Psoas muscle (tissue), 8 donors: ENCODE measurements around the gene ABCG1. TPM values are rescaled to one million over a fixed set of nuclear protein-coding genes. Genes with fewer than 3 reads are reported as not detected.

ENCODE experiments used
- ATAC-seq, 4 donors: fragments of 200-7000 bp; cut with Tn5 transposase; one replicate each; pipeline ENCODE4 v1.9.1; 2020; ENCODE audit warnings: moderate library complexity in 3 of 4, mild to moderate bottlenecking in 2 of 4
- DNase-seq, 2 donors: peaks; one replicate each; pipeline ENCODE4 v3.0.0-alpha.2; 2020
- H3K27ac ChIP-seq: fragments of 200-600 bp; one replicate; pipeline ENCODE4 v1.8.0; 2022
- H3K27me3 ChIP-seq, 3 donors: fragments of 200-600 bp in 1 of 3; one replicate each; pipeline versions ENCODE4 v1.6.1 to v1.8.0; 2013 to 2022; ENCODE audit warnings: low read length in 2 of 3, mild to moderate bottlenecking in 2 of 3, moderate library complexity in 1 of 3; ENCODE audit not compliant: insufficient read depth in 3 of 3
- H3K36me3 ChIP-seq, 2 donors: fragments of 200-600 bp in 1 of 2; one replicate each; pipeline versions ENCODE4 v1.6.1 to v1.8.0; 2013 to 2022; ENCODE audit warnings: low read depth in 1 of 2, mild to moderate bottlenecking in 1 of 2, moderate library complexity in 1 of 2; ENCODE audit not compliant: insufficient read depth in 1 of 2
- H3K4me1 ChIP-seq: fragments of 200-600 bp; one replicate; pipeline ENCODE4 v1.8.0; 2022
- H3K4me3 ChIP-seq: fragments of 200-600 bp; one replicate; pipeline ENCODE4 v1.8.0; 2022; ENCODE audit warnings: mild to moderate bottlenecking
- H3K9me3 ChIP-seq: fragments of 200-600 bp; one replicate; pipeline ENCODE4 v1.8.0; 2022
- WGBS, 3 donors: extraction: QIAGEN DNeasy Blood & Tissue Kit; methylation state at CpG; one replicate each; pipeline versions ENCODE4 v1.1.6 to v1.1.7; 2013; 5-methylcytosine and 5-hydroxymethylcytosine counted together
- intact Hi-C, 2 donors: fragments of 100-400 bp; cut with DNase I; formaldehyde crosslinking; loops; one replicate each; pipeline versions ENCODE4 v1.11.0 to v1.14.2; 2022
- polyA plus RNA-seq, 3 donors: library from polyadenylated mRNA; stranded (reverse); fragments of 200-250 nt; gene quantifications; one replicate each; pipeline ENCODE4 v1.2.3, GENCODE V29; 2013
- total RNA-seq, 4 donors: library from RNA; stranded (reverse); fragmentation: NEBNext Ultra II Directional in 2 of 4; extraction: Animal tissue kit (Norgen Biotek cat#: 25700) in 2 of 4; gene quantifications; one replicate each; pipeline versions ENCODE4 v1.2.1 to v1.2.4, GENCODE V29; 2021 to 2023
- TF ChIP-seq, protein P1 (sequence below): fragments of 200-600 bp; IDR thresholded peaks from one replicate; pipeline ENCODE4 v1.8.0; 2022; ENCODE audit warnings: antibody characterized with exemption
- donor health status: healthy with polysubstance abuse.
- donor health status: DM: no; HTN: no; CAD: no; lungs with moderate emphysema.
- donor health status: Bipolar disorder and iron deficiency.
- donor health status: healthy.
- donor health status: DM: yes; HTN: yes; CAD: no.
- donor health status: DM: no; HTN: no; CAD: no.
- donor health status: DM: no; HTN: no; CAD: no.
- donor health status: DM: yes; HTN: yes; CAD: no.

The ABCG1 gene
- total and polyA plus RNA-seq, 7 donors = 2.9 to 35.8 (median 4.4) TPM

DNA sequence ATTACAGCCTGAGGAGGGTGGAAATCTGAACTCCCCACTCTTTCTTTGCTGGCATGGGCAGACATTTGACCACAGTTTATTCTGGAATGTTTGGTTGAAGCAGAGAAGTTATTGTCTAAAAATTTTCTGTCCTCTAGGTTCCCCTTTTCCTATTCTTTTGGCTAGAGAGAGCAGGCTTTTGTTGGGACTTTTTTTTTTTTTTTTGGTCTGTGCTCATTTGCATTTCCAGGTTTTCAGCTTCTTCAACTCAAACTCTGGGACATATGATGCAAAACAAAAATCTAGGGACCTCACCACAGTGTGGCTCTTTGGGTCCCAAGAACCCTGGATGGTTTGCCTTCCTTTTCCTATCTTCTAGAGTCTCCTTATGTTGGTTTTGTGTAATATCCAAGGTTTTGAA, 10.9 kb upstream of the ABCG1 start:
- H3K4me1 ChIP-seq = no peaks in the 10 kb centered on the region
- DNase-seq (no peak), ATAC-seq (no peak)
- H3K27me3 ChIP-seq = no peaks in the 10 kb centered on the region
- intact Hi-C loops = no loop called here
- no peak overlapping the region for H3K27ac ChIP-seq
- no peaks in the 10 kb centered on the region for H3K9me3 ChIP-seq
- H3K4me3 ChIP-seq = no peak overlapping the region
- no peaks in the 10 kb centered on the region for H3K36me3 ChIP-seq
- TF ChIP-seq, protein P1, sequence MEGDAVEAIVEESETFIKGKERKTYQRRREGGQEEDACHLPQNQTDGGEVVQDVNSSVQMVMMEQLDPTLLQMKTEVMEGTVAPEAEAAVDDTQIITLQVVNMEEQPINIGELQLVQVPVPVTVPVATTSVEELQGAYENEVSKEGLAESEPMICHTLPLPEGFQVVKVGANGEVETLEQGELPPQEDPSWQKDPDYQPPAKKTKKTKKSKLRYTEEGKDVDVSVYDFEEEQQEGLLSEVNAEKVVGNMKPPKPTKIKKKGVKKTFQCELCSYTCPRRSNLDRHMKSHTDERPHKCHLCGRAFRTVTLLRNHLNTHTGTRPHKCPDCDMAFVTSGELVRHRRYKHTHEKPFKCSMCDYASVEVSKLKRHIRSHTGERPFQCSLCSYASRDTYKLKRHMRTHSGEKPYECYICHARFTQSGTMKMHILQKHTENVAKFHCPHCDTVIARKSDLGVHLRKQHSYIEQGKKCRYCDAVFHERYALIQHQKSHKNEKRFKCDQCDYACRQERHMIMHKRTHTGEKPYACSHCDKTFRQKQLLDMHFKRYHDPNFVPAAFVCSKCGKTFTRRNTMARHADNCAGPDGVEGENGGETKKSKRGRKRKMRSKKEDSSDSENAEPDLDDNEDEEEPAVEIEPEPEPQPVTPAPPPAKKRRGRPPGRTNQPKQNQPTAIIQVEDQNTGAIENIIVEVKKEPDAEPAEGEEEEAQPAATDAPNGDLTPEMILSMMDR = no peak

DNA sequence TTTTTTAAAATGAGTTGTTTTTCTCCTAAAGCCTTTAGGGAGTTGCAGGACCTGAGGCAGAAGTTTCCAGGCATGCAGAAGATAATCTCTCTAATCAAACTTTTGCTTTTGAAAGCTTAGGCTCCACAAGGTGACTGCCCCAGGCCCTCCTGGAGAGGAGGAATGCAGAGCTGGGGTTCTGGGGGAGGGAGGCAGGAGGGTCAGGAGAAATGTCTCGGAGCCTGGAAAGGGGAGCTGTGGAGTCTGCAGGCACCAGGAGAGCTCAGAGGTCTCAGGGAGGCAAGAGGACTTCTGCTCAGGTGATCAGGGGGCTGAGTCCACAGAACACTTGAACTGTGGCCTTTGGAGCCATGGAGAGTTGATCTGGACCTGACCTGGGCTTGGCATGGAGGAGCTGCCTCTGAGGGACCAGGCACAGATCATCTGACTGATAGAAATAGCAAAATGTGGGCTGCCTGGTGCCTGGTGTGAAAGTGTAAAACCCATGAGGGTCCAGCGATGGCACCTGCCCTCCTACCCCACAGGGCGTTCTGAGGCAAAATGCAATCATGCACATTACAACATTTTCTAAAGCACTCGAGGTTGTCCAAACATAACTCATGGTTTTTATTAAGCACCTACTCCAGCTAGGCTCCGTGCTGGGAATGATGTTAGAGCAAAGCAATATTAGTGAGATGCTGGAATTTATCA, 10.0 kb upstream of the ABCG1 start:
- DNase-seq (no peak), ATAC-seq (no peak)
- WGBS, 3 donors = 88 to 92% (median 89%) methylated on average over 5 of the region's 5 CpGs
- Histone ChIP-seq H3K4me1 (no peaks in the 10 kb centered on the region), H3K27me3 (no peaks in the 10 kb centered on the region), H3K9me3 (no peaks in the 10 kb centered on the region), H3K36me3 (no peaks in the 10 kb centered on the region), H3K27ac (no peak overlapping the region), H3K4me3 (no peak overlapping the region)
- TF ChIP-seq, protein P1 = no peak
- intact Hi-C loops = no loop called here

DNA sequence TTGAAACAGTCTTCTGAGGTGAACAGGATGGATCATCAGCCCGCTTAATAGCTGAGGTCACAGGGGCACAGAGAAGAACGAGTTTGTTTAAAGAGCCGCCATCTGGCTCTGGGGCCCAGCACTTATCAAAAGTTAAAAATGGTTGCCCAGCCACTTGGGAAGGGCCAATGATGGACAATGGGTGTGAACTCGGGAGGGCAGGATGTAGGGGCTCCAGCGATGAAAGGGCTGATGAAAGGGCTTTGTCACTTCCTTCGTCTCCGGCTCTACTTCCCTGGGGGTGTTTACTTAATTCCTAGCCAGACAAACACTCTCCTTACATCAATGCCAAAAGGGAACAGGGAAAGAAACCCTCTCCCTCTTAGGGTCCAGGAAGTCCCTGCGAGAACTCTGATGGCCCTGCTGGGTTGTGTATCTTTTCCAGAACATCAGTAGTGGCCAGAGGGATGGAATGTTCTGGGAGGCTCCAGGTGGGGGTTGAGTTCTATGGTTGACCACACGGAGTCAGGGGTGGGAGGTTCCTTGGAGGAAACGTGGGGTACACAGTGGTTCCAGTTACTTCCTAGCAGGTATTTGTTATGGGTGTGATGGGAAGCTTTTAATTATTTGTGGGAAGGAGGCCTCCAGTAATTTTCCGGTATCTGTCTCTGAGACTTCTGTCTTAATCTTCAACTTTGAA, 9.0 kb upstream of the ABCG1 start:
- ATAC-seq (no peak), DNase-seq (no peak)
- TF ChIP-seq, protein P1 = no peak
- intact Hi-C loops = no loop called here
- H3K27me3 ChIP-seq = no peaks in the 10 kb centered on the region
- WGBS, 3 donors = 64 to 70% (median 67%) methylated on average over 11 of the region's 11 CpGs
- no peaks in the 10 kb centered on the region for H3K4me1 ChIP-seq
- H3K36me3 ChIP-seq = no peaks in the 10 kb centered on the region
- H3K27ac ChIP-seq = no peak overlapping the region
- H3K4me3 ChIP-seq = no peak overlapping the region
- H3K9me3 ChIP-seq = no peaks in the 10 kb centered on the region

DNA sequence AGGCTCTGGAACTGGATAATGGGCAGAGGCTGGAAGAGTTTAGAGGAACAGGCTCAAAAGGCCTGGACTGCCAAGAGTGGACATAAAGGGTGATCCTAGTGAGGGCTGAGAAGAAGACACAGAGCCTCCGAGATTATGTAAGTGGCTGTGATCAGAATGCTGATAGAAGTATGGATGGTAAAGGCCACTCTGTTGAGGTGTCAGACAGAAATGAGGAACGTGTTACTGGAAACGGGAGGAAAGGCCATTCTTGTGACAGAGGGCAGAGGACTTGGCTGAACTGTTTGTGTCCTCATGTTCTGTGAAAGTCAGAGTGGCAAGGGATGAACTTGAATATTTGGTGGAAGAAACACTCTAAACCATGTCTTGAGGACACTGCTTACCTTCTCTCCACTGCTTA, 6.7 kb upstream of the ABCG1 start:
- DNase-seq (no peak), ATAC-seq (no peak)
- Histone ChIP-seq H3K27me3 (no peaks in the 10 kb centered on the region), H3K9me3 (no peaks in the 10 kb centered on the region), H3K4me3 (no peak overlapping the region), H3K4me1 (no peaks in the 10 kb centered on the region), H3K36me3 (no peaks in the 10 kb centered on the region), H3K27ac (no peak overlapping the region)
- WGBS, 3 donors = 82 to 93% (median 85%) methylated on average over 3 of the region's 3 CpGs
- intact Hi-C loops = no loop called here
- TF ChIP-seq, protein P1 = no peak
